ENCODE results near the gene RSPH6A. TPM values are rescaled to one million over a fixed set of nuclear protein-coding genes. Genes with fewer than 3 reads are reported as not detected.

RSPH6A gene
- total and polyA plus RNA-seq, 2 of the 13 experiments (the other 11 are each of a cell fraction or from before 2014, with no cell fraction given), result 0.07 TPM; not detected in 1

DNA sequence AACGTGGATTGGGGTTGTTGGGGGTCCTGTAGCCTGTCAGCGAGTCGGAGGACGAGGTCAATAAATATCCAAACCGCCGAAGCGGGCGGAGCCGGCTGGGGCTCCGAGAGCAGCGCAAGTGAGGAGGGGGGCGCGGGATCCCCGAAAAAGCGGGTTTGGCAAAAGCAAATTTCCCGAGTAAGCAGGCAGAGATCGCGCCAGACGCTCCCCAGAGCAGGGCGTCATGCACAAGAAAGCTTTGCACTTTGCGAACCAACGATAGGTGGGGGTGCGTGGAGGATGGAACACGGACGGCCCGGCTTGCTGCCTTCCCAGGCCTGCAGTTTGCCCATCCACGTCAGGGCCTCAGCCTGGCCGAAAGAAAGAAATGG, 45.3 kb downstream of the RSPH6A start (continued):
- TF ChIP-seq POLR2G (IDR thresholded peaks at IDR 0.05; ENCODE audit: low read depth, low read length), result peak; percentile 46; the same call in 1 of the 2 replicates
- TF ChIP-seq MNT (IDR thresholded peaks at IDR 0.05), result no peak
- TF ChIP-seq ZSCAN21 (CRISPR knock-in tag; IDR thresholded peaks at IDR 0.05; ENCODE audit: borderline replicate concordance), result no peak
- TF ChIP-seq MTF2 (CRISPR knock-in tag; IDR thresholded peaks at IDR 0.05; ENCODE audit: borderline replicate concordance), result no peak
- TF ChIP-seq JUNB (CRISPR knock-in tag; IDR thresholded peaks at IDR 0.05; ENCODE audit: borderline replicate concordance), result no peak
- peak; percentile 4; the same call in 1 of the 2 replicates for TF ChIP-seq REPIN1 (CRISPR knock-in tag; IDR thresholded peaks at IDR 0.05; ENCODE audit: borderline replicate concordance, low read depth)
- peak; percentile 18; the same call in 1 of the 2 replicates for TF ChIP-seq SMAD3 (CRISPR knock-in tag; IDR thresholded peaks at IDR 0.05)
- no peak for TF ChIP-seq NR2F2 (IDR thresholded peaks at IDR 0.05; ENCODE audit: borderline replicate concordance, low read depth)
- no peak for TF ChIP-seq BORCS8-MEF2B (CRISPR knock-in tag; IDR thresholded peaks at IDR 0.05)
- no peak for TF ChIP-seq ZFY (CRISPR knock-in tag; IDR thresholded peaks at IDR 0.05)
- no peak for TF ChIP-seq MED13 (CRISPR knock-in tag; IDR thresholded peaks at IDR 0.05)
- TF ChIP-seq CERS6 (CRISPR knock-in tag; IDR thresholded peaks at IDR 0.05), result no peak
- no peak for TF ChIP-seq ZNF704 (CRISPR knock-in tag; IDR thresholded peaks at IDR 0.05; ENCODE audit: borderline replicate concordance)
- no peak for TF ChIP-seq PRDM4 (CRISPR knock-in tag; IDR thresholded peaks at IDR 0.05; ENCODE audit: borderline replicate concordance)
- TF ChIP-seq TEF (CRISPR knock-in tag; IDR thresholded peaks at IDR 0.05), result no peak
- TF ChIP-seq ZFYVE20 (CRISPR knock-in tag; IDR thresholded peaks at IDR 0.05; ENCODE audit: borderline replicate concordance, low read depth), result no peak
- TF ChIP-seq, protein P1, sequence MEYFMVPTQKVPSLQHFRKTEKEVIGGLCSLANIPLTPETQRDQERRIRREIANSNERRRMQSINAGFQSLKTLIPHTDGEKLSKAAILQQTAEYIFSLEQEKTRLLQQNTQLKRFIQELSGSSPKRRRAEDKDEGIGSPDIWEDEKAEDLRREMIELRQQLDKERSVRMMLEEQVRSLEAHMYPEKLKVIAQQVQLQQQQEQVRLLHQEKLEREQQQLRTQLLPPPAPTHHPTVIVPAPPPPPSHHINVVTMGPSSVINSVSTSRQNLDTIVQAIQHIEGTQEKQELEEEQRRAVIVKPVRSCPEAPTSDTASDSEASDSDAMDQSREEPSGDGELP (IDR thresholded peaks at IDR 0.05; ENCODE audit: borderline replicate concordance, low read depth), result no peak
- TF ChIP-seq ZNF235 (CRISPR knock-in tag; IDR thresholded peaks at IDR 0.05; ENCODE audit: borderline replicate concordance), result no peak
- TF ChIP-seq HOXA3 (CRISPR knock-in tag; IDR thresholded peaks at IDR 0.05), result no peak
- no peak for TF ChIP-seq IRF2 (CRISPR knock-in tag; IDR thresholded peaks at IDR 0.05)
- no peak for TF ChIP-seq KLF9 (CRISPR knock-in tag; IDR thresholded peaks at IDR 0.05; ENCODE audit: low read depth)
- TF ChIP-seq LBX2 (CRISPR knock-in tag; IDR thresholded peaks at IDR 0.05; ENCODE audit: borderline replicate concordance), result no peak

All from HepG2 (cell line).